Measurements from ENCODE around the gene ARHGAP25.

Gene ARHGAP25

DNA sequence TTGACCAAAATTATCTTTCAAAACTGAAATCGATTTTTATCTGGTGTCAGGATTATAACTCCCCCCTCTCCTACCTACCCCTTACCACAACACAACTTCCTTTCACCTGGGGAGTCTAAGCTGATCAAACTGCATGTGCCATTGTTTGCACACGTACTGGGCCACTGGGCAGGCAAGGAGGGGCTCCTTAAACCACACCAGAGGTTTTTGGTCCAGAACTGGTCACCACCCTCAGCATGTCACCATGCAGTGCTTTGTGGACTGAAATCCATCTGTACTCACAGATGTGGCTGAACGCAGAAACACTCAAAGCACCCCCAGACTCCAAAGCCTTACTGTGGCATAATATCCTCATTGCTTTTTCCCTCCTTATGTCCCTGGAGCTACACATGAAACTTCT lies 13.9 kb upstream of the ARHGAP25 start:
- Histone ChIP-seq H3F3A (ENCODE audit: control insufficient read depth, insufficient read depth) (peaks cover 3% of the 10 kb centered on the region; the same call in 1 of the 2 replicates), H3K27ac (ENCODE audit: low read depth, low read length) (no peak overlapping the region), H3K4me3 (ENCODE audit: low read length) (no peak overlapping the region), H3K27me3 (ENCODE audit: control insufficient read depth, low read length) (no peaks in the 10 kb centered on the region), H3K9me2 (replicated peaks; ENCODE audit: control insufficient read depth, low read length) (no peaks in the 10 kb centered on the region), H3K4me2 (ENCODE audit: low read length) (peak overlapping the region; percentile 60; the same call in 1 of the 2 replicates), H3K9me3 (ENCODE audit: control insufficient read depth, insufficient read depth, low read length) (no peaks in the 10 kb centered on the region), H3K79me2 (ENCODE audit: control insufficient read depth, low read length) (no peaks in the 10 kb centered on the region), H3K36me3 (ENCODE audit: control insufficient read depth, low read length) (no peaks in the 10 kb centered on the region), H4K20me1 (ENCODE audit: control insufficient read depth, insufficient read depth, low read depth, low read length) (no peaks in the 10 kb centered on the region), H3K4me1 (ENCODE audit: control insufficient read depth, low read length) (peaks cover 66% of the 10 kb centered on the region)
- TF ChIP-seq, protein P1, sequence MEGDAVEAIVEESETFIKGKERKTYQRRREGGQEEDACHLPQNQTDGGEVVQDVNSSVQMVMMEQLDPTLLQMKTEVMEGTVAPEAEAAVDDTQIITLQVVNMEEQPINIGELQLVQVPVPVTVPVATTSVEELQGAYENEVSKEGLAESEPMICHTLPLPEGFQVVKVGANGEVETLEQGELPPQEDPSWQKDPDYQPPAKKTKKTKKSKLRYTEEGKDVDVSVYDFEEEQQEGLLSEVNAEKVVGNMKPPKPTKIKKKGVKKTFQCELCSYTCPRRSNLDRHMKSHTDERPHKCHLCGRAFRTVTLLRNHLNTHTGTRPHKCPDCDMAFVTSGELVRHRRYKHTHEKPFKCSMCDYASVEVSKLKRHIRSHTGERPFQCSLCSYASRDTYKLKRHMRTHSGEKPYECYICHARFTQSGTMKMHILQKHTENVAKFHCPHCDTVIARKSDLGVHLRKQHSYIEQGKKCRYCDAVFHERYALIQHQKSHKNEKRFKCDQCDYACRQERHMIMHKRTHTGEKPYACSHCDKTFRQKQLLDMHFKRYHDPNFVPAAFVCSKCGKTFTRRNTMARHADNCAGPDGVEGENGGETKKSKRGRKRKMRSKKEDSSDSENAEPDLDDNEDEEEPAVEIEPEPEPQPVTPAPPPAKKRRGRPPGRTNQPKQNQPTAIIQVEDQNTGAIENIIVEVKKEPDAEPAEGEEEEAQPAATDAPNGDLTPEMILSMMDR (IDR thresholded peaks at IDR 0.05; ENCODE audit: low read depth, low read length, poor library complexity, severe bottlenecking), result no peak
- TF ChIP-seq EZH2phosphoT487 (IDR thresholded peaks at IDR 0.05; ENCODE audit: borderline replicate concordance, low read length), result no peak

DNA sequence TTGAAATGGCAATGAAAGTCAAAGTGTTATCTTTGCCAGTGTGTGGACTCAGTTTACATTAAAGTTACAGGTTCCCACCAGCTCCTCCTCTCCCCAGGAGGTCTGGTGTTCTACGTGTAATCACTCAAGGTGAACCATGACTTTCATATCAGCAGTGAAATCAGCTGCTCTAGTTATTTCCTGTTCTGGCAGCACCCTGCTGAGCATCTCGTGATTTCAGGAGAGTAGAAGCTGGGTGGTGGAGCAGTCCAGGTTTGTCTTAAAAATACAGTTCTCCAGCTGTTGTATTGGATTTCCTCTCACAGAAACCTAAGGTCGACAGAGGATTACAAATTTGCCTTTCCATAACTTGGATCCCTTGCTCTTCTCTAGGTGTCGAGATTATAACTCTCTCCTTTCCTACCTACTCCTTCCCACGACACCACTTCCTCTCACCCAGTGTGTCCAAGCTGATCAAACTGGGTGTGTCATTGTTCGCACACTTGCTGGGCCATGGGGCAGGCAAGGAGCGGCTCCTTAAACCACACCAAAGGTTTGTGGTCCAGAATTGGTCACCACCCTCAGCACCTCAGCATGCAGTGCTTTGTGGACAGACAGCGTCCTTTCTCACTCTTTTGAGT lies 13.0 kb upstream of the ARHGAP25 start:
- H4K20me1 ChIP-seq (ENCODE audit: control insufficient read depth, insufficient read depth, low read depth, low read length), result no peaks in the 10 kb centered on the region
- no peaks in the 10 kb centered on the region for H3K9me3 ChIP-seq (ENCODE audit: control insufficient read depth, insufficient read depth, low read length)
- TF ChIP-seq, protein P1 (IDR thresholded peaks at IDR 0.05; ENCODE audit: low read depth, low read length, poor library complexity, severe bottlenecking), result no peak
- no peak for TF ChIP-seq EZH2phosphoT487 (IDR thresholded peaks at IDR 0.05; ENCODE audit: borderline replicate concordance, low read length)
- H3K27ac ChIP-seq (ENCODE audit: low read depth, low read length), result no peak overlapping the region
- H3K4me3 ChIP-seq (ENCODE audit: low read length), result peak overlapping the region; percentile 32
- H3K27me3 ChIP-seq (ENCODE audit: control insufficient read depth, low read length), result no peaks in the 10 kb centered on the region
- peaks cover 66% of the 10 kb centered on the region for H3K4me1 ChIP-seq (ENCODE audit: control insufficient read depth, low read length)
- H3K4me2 ChIP-seq (ENCODE audit: low read length), result peak overlapping the region; percentile 60
- H3F3A ChIP-seq (ENCODE audit: control insufficient read depth, insufficient read depth), result peaks cover 3% of the 10 kb centered on the region
- H3K9me2 ChIP-seq (replicated peaks; ENCODE audit: control insufficient read depth, low read length), result no peaks in the 10 kb centered on the region
- H3K36me3 ChIP-seq (ENCODE audit: control insufficient read depth, low read length), result no peaks in the 10 kb centered on the region
- no peaks in the 10 kb centered on the region for H3K79me2 ChIP-seq (ENCODE audit: control insufficient read depth, low read length)

DNA sequence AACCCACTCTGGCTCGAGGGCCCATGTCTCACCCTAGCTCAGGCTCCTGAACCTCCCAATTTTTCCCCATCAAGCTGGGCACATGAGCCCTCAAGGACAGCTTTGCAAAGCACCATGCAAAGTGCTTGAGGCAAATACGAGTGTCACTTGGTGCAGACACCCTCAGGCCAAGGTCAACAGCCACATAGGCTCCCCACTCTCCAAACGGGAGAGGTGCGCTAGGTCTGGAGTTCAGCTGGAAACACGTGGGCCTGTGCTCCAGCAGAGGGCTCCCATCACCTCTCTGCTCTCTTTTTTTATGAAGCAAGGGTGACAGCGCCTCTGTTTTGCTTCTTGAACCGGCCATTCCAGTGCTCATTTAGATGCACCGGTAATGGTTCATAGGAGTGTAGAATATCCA lies 11.9 kb upstream of the ARHGAP25 start:
- Histone ChIP-seq H3K4me1 (ENCODE audit: control insufficient read depth, low read length) (peaks cover 71% of the 10 kb centered on the region), H3K36me3 (ENCODE audit: control insufficient read depth, low read length) (no peaks in the 10 kb centered on the region), H3K27me3 (ENCODE audit: control insufficient read depth, low read length) (no peaks in the 10 kb centered on the region), H3K9me2 (replicated peaks; ENCODE audit: control insufficient read depth, low read length) (no peaks in the 10 kb centered on the region), H3K4me3 (ENCODE audit: low read length) (no peak overlapping the region), H3K27ac (ENCODE audit: low read depth, low read length) (no peak overlapping the region), H4K20me1 (ENCODE audit: control insufficient read depth, insufficient read depth, low read depth, low read length) (no peaks in the 10 kb centered on the region), H3K79me2 (ENCODE audit: control insufficient read depth, low read length) (no peaks in the 10 kb centered on the region), H3K9me3 (ENCODE audit: control insufficient read depth, insufficient read depth, low read length) (no peaks in the 10 kb centered on the region), H3F3A (ENCODE audit: control insufficient read depth, insufficient read depth) (peaks cover 4% of the 10 kb centered on the region; the same call in 1 of the 2 replicates), H3K4me2 (ENCODE audit: low read length) (no peak overlapping the region)
- TF ChIP-seq EZH2phosphoT487 (IDR thresholded peaks at IDR 0.05; ENCODE audit: borderline replicate concordance, low read length), result no peak
- TF ChIP-seq, protein P1 (IDR thresholded peaks at IDR 0.05; ENCODE audit: low read depth, low read length, poor library complexity, severe bottlenecking), result peak; percentile 57
